GM12872 (cell line): Measurements from ENCODE around the gene DLG2.

ENCODE experiments used
- TF ChIP-seq, protein P1 (sequence below): IDR thresholded peaks from 3 replicates; pipeline ENCODE4 v1.5.1; 2011; ENCODE audit warnings: low read depth, mild to moderate bottlenecking, low read length, moderate library complexity; ENCODE audit not compliant: insufficient read depth

Gene DLG2

DNA sequence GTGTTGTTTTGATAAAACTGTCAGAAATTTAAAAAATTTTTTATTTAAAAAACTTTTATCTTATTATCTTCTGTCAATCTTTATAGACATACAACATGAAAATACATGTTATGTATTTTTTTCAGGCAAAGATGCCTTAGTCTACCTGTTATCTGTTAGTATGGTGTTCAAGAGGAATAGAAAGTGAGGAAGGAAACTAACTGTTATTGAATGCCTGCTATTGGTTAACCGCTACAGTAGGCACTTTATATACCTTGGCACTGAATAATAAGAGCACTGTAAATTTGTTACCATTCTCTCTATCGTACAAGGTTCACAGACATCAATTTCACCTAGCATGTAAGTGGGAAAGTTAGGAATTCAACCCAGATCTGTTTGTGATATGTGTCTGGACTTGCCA lies 2068.9 kb downstream of the DLG2 start:
- TF ChIP-seq, protein P1, sequence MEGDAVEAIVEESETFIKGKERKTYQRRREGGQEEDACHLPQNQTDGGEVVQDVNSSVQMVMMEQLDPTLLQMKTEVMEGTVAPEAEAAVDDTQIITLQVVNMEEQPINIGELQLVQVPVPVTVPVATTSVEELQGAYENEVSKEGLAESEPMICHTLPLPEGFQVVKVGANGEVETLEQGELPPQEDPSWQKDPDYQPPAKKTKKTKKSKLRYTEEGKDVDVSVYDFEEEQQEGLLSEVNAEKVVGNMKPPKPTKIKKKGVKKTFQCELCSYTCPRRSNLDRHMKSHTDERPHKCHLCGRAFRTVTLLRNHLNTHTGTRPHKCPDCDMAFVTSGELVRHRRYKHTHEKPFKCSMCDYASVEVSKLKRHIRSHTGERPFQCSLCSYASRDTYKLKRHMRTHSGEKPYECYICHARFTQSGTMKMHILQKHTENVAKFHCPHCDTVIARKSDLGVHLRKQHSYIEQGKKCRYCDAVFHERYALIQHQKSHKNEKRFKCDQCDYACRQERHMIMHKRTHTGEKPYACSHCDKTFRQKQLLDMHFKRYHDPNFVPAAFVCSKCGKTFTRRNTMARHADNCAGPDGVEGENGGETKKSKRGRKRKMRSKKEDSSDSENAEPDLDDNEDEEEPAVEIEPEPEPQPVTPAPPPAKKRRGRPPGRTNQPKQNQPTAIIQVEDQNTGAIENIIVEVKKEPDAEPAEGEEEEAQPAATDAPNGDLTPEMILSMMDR = no peak

- TF ChIP-seq, protein P1 = no peak
These were observed 2069.5 kb downstream of the DLG2 start for GRCh38 chr11:83557653-83558052.

DNA sequence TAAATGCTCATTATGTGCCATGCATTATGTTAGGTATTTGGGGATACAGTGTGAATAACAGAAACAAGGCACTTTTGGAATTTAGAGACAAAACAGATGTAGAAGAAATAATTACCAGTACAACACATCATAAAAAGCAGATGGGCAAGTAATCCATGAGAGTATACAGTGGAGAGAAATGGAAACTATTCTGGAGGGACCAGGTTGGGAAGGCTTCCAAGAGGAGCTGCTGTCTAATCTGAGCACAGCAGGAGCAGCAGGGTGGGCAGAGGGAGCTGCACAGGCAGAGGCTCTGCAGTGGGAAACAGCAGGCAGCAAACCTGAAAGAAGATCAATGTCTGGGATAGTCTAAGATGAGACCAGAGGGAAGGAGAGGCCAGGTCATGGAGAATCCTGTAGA lies 2072.3 kb downstream of the DLG2 start:
- TF ChIP-seq, protein P1 = no peak

GRCh38 chr11:83549984-83550667 lies 2077.0 kb downstream of the DLG2 start:
- TF ChIP-seq, protein P1 = no peak

- TF ChIP-seq, protein P1 = no peak
These were observed 2080.8 kb downstream of the DLG2 start for GRCh38 chr11:83546368-83546767.

DNA sequence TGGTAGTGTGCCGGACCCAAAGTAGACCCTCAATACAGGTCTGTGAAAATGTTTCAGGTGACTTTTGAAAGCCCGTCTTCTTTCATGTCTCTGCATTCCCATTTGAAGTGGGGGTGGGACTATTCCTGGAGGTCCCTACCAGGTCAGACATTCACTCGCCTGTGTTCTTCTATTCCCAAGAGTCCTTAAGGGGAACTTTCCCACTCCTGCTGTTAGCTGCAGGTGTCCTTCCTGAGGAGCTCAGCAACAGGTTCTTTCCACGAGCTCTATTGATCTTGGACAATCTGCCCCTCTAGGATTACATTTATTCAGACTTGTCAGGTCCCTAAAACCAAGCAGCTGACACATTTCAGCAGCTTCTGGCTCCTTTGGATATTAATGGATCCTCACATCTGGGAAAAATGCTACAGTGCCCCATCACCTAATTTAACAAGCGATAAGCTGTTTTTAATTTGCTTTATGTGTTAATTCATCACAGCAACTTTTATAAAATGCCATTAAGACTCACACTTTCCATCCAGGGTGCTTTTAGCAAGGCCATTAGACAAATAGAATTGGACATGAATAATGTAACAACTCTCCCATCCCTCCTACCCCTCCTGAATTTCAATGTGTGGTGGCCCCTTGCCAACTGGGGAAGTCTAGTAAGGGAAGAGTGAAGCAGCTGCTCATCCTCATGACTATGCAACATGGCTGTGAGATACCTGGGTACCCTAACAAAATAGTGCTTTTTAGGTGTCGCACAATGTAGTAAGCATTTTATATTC lies 2081.5 kb downstream of the DLG2 start:
- TF ChIP-seq, protein P1 = no peak

DNA sequence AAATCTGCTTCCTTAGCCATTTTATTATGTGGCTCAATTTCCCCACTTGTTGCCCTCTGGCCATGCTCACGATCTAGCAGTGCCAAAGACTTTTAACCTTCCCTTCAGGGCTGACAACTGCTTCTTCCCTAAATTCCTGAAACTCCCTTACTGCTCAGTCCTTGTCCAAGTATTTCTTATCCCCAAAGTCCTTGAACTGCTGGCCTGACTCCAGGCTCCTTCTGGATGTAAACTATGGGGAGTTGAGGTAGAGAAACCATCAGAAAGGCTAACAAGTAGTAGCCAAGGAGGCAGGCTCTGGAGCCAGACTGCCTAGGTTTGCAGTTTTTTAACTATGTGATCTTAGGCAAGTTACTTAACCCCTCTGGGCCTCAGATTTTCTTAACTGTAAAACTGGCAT lies 2082.3 kb downstream of the DLG2 start:
- TF ChIP-seq, protein P1 = no peak
